ENCODE results near the gene GNG7.
"Not testable (repeated sequence)": the region's sequence is repeated elsewhere in the genome, so short reads cannot be mapped to it uniquely, and the experiment has no call there.

GNG7 gene

GRCh38 chr19:2685204-2685704, 17.2 kb downstream of the GNG7 start:
- no peaks in the 10 kb centered on the region for H3K27me3 Mint-ChIP-seq
- peaks cover 2 to 3% of the 10 kb centered on the region in 2 donors for H3K9me3 Mint-ChIP-seq
- peaks cover 11 to 35% of the 10 kb centered on the region in 2 donors for H3K36me3 Mint-ChIP-seq
- peak overlapping the region; percentile 80 for H3K27ac Mint-ChIP-seq
- H3K4me3 Mint-ChIP-seq: no peak overlapping the region
- DNase-seq: no peak
- H3K4me1 Mint-ChIP-seq: peaks cover 21 to 60% of the 10 kb centered on the region in 2 donors
- ATAC-seq (replicated peaks): no peak

- ATAC-seq (replicated peaks) (no peak), DNase-seq (no peak)
- peaks cover 19 to 46% of the 10 kb centered on the region in 2 donors for H3K36me3 Mint-ChIP-seq
- H3K27ac Mint-ChIP-seq: peak overlapping the region; percentile 81
- H3K27me3 Mint-ChIP-seq: no peaks in the 10 kb centered on the region
- peaks cover 27 to 73% of the 10 kb centered on the region in 2 donors for H3K4me1 Mint-ChIP-seq
- no peak overlapping the region for H3K4me3 Mint-ChIP-seq
- H3K9me3 Mint-ChIP-seq: peaks cover 6 to 12% of the 10 kb centered on the region in 2 donors
Measured at GRCh38 chr19:2683430-2684003, 19.0 kb downstream of the GNG7 start.

DNA sequence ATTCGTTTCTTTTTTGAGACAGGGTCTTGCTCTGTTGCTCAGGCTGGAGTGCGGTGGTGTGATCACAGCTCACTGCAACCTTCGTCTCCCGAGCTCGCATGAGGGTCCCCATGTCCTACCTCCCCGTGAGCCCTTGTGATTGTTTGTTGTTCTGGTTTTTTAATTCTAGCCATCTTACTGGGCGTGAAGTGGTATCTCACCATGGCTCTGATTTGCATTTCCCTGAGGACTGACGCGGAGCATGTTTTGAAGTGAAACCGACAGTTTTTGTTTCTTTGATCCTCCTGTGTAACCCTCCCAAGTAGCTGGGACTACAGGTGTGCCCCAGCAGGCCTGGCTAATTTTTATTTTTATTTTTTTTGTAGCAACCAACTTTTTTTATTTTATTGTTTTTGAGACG, 21.7 kb downstream of the GNG7 start:
- peak; percentile 49 to 55 for ATAC-seq (replicated peaks)
- H3K36me3 Mint-ChIP-seq: peaks cover 30 to 53% of the 10 kb centered on the region in 2 donors
- peak overlapping the region; percentile 74 to 76 for H3K4me3 Mint-ChIP-seq
- peak; percentile 48 for DNase-seq
- H3K27ac Mint-ChIP-seq: peak overlapping the region; percentile 99
- no peaks in the 10 kb centered on the region for H3K27me3 Mint-ChIP-seq
- H3K9me3 Mint-ChIP-seq: peaks cover 12 to 18% of the 10 kb centered on the region in 2 donors
- H3K4me1 Mint-ChIP-seq: peaks cover 38 to 87% of the 10 kb centered on the region in 2 donors

DNA sequence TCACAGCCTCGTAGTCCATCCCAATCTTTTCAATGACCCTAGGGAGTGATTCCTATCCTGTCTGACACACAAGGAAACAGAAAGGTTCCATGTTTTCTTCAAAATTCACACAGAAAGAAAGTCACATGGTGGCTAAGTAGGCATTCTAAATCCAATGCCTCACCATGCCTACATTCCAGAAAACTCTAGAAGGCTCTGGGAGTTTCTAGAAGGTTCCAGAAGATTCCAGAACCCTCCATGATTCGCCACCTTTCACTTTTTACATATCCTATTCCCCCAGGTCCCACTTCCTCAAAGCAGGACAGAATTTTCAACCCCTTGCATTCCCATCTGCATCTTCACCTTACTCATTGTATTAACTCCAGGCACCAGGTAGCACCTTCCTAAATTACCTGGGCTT, 23.1 kb downstream of the GNG7 start:
- no peak for ATAC-seq (replicated peaks)
- H3K27me3 Mint-ChIP-seq: no peaks in the 10 kb centered on the region
- peaks cover 12 to 18% of the 10 kb centered on the region in 2 donors for H3K9me3 Mint-ChIP-seq
- peak overlapping the region; percentile 70 for H3K27ac Mint-ChIP-seq
- DNase-seq: no peak
- no peak overlapping the region for H3K4me3 Mint-ChIP-seq
- H3K4me1 Mint-ChIP-seq: peaks cover 43 to 86% of the 10 kb centered on the region in 2 donors
- H3K36me3 Mint-ChIP-seq: peaks cover 28 to 56% of the 10 kb centered on the region in 2 donors

GRCh38 chr19:2678948-2679347, 23.5 kb downstream of the GNG7 start:
- not testable (repeated sequence) for ATAC-seq (replicated peaks); DNase-seq; H3K27me3 Mint-ChIP-seq
- Mint-ChIP-seq H3K4me3 (peak overlapping the region in 1 of 2 donors; percentile 37), H3K4me1 (peaks cover 43 to 86% of the 10 kb centered on the region in 2 donors), H3K9me3 (peaks cover 12 to 18% of the 10 kb centered on the region in 2 donors), H3K27ac (peak overlapping the region; percentile 91), H3K36me3 (peaks cover 28 to 56% of the 10 kb centered on the region in 2 donors)

GRCh38 chr19:2678044-2678671, 24.3 kb downstream of the GNG7 start:
- peak; percentile 73 to 78 for ATAC-seq (replicated peaks)
- H3K4me3 Mint-ChIP-seq: peak overlapping the region; percentile 38 to 46

GRCh38 chr19:2676823-2677222, 25.7 kb downstream of the GNG7 start:
- Mint-ChIP-seq H3K36me3 (peaks cover 25 to 49% of the 10 kb centered on the region in 2 donors), H3K27ac (peak overlapping the region; percentile 91), H3K27me3 (no peaks in the 10 kb centered on the region), H3K9me3 (peaks cover 12 to 18% of the 10 kb centered on the region in 2 donors), H3K4me3 (no peak overlapping the region), H3K4me1 (peaks cover 40 to 66% of the 10 kb centered on the region in 2 donors)
- DNase-seq: no peak
- ATAC-seq (replicated peaks): no peak

More at GRCh38 chr19:2678044-2678671, 24.3 kb downstream of the GNG7 start:
- no peaks in the 10 kb centered on the region for H3K27me3 Mint-ChIP-seq
- peaks cover 12 to 18% of the 10 kb centered on the region in 2 donors for H3K9me3 Mint-ChIP-seq
- peaks cover 40 to 80% of the 10 kb centered on the region in 2 donors for H3K4me1 Mint-ChIP-seq
- peak overlapping the region; percentile 91 for H3K27ac Mint-ChIP-seq
- DNase-seq: peak; percentile 65
- H3K36me3 Mint-ChIP-seq: peaks cover 25 to 49% of the 10 kb centered on the region in 2 donors

- H3K9me3 Mint-ChIP-seq: peaks cover 12 to 18% of the 10 kb centered on the region in 2 donors
- H3K27me3 Mint-ChIP-seq: no peaks in the 10 kb centered on the region
- no peak for ATAC-seq (replicated peaks)
- DNase-seq: no peak
- H3K27ac Mint-ChIP-seq: peak overlapping the region; percentile 91
- peaks cover 19 to 41% of the 10 kb centered on the region in 2 donors for H3K36me3 Mint-ChIP-seq
- H3K4me3 Mint-ChIP-seq: no peak overlapping the region
- H3K4me1 Mint-ChIP-seq: peaks cover 36 to 62% of the 10 kb centered on the region in 2 donors
Measured at GRCh38 chr19:2675892-2676291, 26.6 kb downstream of the GNG7 start.

GRCh38 chr19:2670217-2670616, 32.3 kb downstream of the GNG7 start:
- peaks cover 22 to 43% of the 10 kb centered on the region in 2 donors for H3K4me1 Mint-ChIP-seq
- H3K9me3 Mint-ChIP-seq: no peaks in the 10 kb centered on the region
- no peaks in the 10 kb centered on the region for H3K27me3 Mint-ChIP-seq
- peaks cover 0 to 10% of the 10 kb centered on the region in 2 donors for H3K36me3 Mint-ChIP-seq
- ATAC-seq (replicated peaks) (no peak), DNase-seq (no peak)
- H3K4me3 Mint-ChIP-seq: no peak overlapping the region
- H3K27ac Mint-ChIP-seq: no peak overlapping the region

GRCh38 chr19:2668175-2668763, 34.2 kb downstream of the GNG7 start:
- peaks cover 0 to 2% of the 10 kb centered on the region in 2 donors for H3K9me3 Mint-ChIP-seq
- H3K27me3 Mint-ChIP-seq: no peaks in the 10 kb centered on the region
- peaks cover 39 to 56% of the 10 kb centered on the region in 2 donors for H3K4me1 Mint-ChIP-seq
- DNase-seq (no peak), ATAC-seq (replicated peaks) (no peak)
- H3K4me3 Mint-ChIP-seq: peak overlapping the region in 1 of 2 donors; percentile 14
- H3K36me3 Mint-ChIP-seq: peaks cover 5 to 14% of the 10 kb centered on the region in 2 donors
- H3K27ac Mint-ChIP-seq: peak overlapping the region; percentile 79

DNA sequence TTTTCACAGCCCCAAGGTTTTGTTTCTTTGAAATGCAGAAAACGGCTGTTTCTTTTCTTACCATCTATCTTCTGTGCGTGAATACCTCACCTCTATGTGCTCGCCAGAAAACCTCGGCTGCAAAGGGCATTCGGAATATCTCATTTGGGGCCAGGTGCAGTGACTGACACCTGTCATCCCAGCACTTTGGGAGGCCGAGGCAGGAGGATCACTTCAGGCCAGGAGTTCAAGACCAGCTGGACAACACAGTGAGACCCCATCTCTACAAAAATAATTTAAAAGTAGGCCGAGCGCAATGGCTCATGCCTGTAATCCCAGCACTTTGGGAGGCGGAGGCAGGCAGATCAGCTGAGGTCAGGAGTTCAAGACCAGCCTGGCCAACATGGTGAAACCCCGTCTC, 35.1 kb downstream of the GNG7 start:
- not testable (repeated sequence) for DNase-seq; H3K27me3 Mint-ChIP-seq; ATAC-seq (replicated peaks); H3K4me3 Mint-ChIP-seq; H3K9me3 Mint-ChIP-seq
- Mint-ChIP-seq H3K4me1 (peaks cover 42 to 61% of the 10 kb centered on the region in 2 donors), H3K27ac (peak overlapping the region; percentile 79), H3K36me3 (peaks cover 12 to 24% of the 10 kb centered on the region in 2 donors)

DNA sequence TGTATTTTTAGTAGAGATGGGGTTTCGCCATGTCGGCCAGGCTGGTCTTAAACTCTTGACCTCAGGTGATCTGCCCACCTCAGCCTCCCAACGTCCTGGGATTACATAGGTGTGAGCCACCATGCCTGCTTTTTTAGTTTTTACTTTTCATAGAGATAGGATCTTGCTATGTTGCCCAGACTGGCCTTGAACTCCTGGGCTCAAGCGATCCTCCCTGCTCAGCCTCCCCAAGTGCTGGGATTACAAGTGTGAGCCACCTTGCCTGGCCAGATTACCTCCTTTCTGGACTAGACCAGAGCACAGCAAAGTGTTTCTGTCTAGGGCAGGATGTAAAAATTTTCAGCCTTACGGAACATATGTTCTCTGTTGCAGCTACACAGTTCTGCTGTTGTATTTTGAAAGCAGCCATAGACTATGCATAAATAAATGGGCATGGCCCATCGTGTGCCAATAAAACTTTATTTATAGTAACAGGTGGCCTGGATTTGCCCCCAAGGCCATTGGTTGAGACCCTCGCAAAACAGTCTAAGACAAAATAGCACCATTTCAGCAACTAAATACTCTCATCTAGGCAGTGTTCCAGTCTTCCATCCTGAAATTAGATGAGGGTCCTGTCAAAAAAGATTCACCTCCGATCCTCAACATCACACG, 36.0 kb downstream of the GNG7 start:
- no peak for ATAC-seq (replicated peaks)
- peaks cover 18 to 31% of the 10 kb centered on the region in 2 donors for H3K36me3 Mint-ChIP-seq
- DNase-seq: no peak
- peaks cover 0 to 2% of the 10 kb centered on the region in 2 donors for H3K9me3 Mint-ChIP-seq
- H3K4me3 Mint-ChIP-seq: no peak overlapping the region
- H3K27ac Mint-ChIP-seq: peak overlapping the region; percentile 47
- H3K27me3 Mint-ChIP-seq: no peaks in the 10 kb centered on the region
- peaks cover 42 to 61% of the 10 kb centered on the region in 2 donors for H3K4me1 Mint-ChIP-seq

DNA sequence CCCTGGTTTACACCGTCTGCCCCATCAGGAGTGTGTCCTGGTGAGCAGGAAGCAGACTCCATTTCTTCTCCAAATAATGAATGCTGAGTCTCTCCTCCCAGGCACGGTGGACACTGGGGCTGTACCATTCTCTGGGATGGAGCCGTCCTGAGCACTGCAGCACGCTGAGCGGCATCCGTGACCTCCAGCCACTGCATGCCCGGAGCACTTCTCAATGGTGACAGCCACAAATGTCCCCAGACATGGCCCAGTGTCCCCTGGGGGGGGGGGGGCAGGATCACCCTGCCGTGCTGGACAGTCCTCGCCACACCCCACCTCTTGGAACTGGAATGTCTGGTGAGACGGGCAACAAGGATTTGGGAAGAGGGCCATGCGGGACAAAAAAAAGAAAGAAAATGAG, 37.4 kb downstream of the GNG7 start:
- DNase-seq: no peak
- H3K27ac Mint-ChIP-seq: peak overlapping the region; percentile 97
- H3K27me3 Mint-ChIP-seq: no peaks in the 10 kb centered on the region
- H3K9me3 Mint-ChIP-seq: peaks cover 0 to 2% of the 10 kb centered on the region in 2 donors
- no peak for ATAC-seq (replicated peaks)
- peaks cover 18 to 31% of the 10 kb centered on the region in 2 donors for H3K36me3 Mint-ChIP-seq
- H3K4me3 Mint-ChIP-seq: peak overlapping the region in 1 of 2 donors; percentile 50
- peaks cover 40 to 56% of the 10 kb centered on the region in 2 donors for H3K4me1 Mint-ChIP-seq

Data from stimulated activated naive B cell treated with anti-CD40 and anti-IgM and Interleukin-4, amounts not matched to agents 10 μg/mL and 1 μg/mL and 100 μg/mL, for 72 hours (primary cell).